ENCODE data around the gene COX6A1. TPM values are rescaled to one million over a fixed set of nuclear protein-coding genes. Genes with fewer than 3 reads are reported as not detected.

The COX6A1 gene
- total RNA-seq, 1 experiment from 2014 or later: 482 TPM

DNA sequence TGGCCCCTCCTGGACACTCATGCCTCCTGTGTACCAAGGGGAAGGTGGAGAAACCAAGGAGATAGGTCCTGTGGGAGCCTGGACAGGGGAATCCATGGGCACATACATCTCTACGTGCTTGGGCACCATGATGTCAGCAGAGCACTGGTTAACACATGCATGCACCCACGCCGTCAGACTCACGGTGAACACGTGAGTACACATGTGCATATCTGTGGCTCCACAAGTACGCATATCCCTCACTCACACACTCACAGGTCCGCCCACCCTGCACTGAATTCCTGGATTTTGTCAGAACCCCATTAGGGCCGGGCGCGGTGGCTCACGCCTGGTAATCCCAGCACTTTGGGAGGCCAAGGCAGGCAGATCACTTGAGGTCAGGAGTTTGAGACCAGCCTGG lies 29.1 kb upstream of the COX6A1 start:
- intact Hi-C loops (cut with micrococcal nuclease; ENCODE audit: unreplicated experiment): no loop called here
- BruUV-seq (replicated peaks): no TSS peak
- TF ChIP-seq, protein P1, sequence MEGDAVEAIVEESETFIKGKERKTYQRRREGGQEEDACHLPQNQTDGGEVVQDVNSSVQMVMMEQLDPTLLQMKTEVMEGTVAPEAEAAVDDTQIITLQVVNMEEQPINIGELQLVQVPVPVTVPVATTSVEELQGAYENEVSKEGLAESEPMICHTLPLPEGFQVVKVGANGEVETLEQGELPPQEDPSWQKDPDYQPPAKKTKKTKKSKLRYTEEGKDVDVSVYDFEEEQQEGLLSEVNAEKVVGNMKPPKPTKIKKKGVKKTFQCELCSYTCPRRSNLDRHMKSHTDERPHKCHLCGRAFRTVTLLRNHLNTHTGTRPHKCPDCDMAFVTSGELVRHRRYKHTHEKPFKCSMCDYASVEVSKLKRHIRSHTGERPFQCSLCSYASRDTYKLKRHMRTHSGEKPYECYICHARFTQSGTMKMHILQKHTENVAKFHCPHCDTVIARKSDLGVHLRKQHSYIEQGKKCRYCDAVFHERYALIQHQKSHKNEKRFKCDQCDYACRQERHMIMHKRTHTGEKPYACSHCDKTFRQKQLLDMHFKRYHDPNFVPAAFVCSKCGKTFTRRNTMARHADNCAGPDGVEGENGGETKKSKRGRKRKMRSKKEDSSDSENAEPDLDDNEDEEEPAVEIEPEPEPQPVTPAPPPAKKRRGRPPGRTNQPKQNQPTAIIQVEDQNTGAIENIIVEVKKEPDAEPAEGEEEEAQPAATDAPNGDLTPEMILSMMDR (IDR thresholded peaks at IDR 0.05; ENCODE audit: unreplicated experiment): no peak
- no peaks in the 10 kb centered on the region for H3K36me3 Mint-ChIP-seq (ENCODE audit: insufficient read depth, unreplicated experiment)
- CTCF ChIA-PET: no interaction called here
- DNase-seq: no peak
- H3K27ac Mint-ChIP-seq (ENCODE audit: unreplicated experiment): no peak overlapping the region
- H3K4me3 Mint-ChIP-seq (ENCODE audit: low read depth, unreplicated experiment): no peak overlapping the region
- no peaks in the 10 kb centered on the region for H3K4me1 Mint-ChIP-seq (ENCODE audit: low read depth, unreplicated experiment)
- H3K9me3 Mint-ChIP-seq (ENCODE audit: low read depth, unreplicated experiment): no peaks in the 10 kb centered on the region
- H3K27me3 Mint-ChIP-seq (ENCODE audit: unreplicated experiment): peaks cover 6% of the 10 kb centered on the region

DNA sequence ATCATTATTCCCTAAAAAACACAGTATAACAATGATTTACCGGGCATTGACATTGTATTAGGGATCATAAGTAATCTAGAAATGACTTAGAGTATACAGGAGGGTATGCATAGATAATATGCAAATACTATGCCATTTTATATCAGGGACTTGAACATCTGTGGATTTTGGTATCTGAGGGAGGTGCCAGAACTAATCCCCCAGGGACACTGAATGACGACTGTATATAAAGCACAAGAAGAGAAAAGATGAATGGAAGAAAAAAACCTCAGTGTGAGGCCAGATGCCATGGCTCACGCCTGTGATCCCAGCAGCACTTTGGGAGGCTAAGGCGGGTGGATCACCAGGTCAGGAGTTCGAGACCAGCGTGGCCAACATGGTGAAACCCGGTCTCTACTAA lies 25.5 kb upstream of the COX6A1 start:
- Mint-ChIP-seq H3K4me3 (ENCODE audit: low read depth, unreplicated experiment) (no peak overlapping the region), H3K9me3 (ENCODE audit: low read depth, unreplicated experiment) (no peaks in the 10 kb centered on the region), H3K27me3 (ENCODE audit: unreplicated experiment) (no peaks in the 10 kb centered on the region), H3K36me3 (ENCODE audit: insufficient read depth, unreplicated experiment) (no peaks in the 10 kb centered on the region), H3K4me1 (ENCODE audit: low read depth, unreplicated experiment) (no peaks in the 10 kb centered on the region), H3K27ac (ENCODE audit: unreplicated experiment) (no peak overlapping the region)
- CTCF ChIA-PET: no interaction called here
- no peak for DNase-seq
- intact Hi-C loops (cut with micrococcal nuclease; ENCODE audit: unreplicated experiment): no loop called here
- no TSS peak for BruUV-seq (replicated peaks)
- TF ChIP-seq, protein P1 (IDR thresholded peaks at IDR 0.05; ENCODE audit: unreplicated experiment): no peak

GRCh38 chr12:120413901-120414695 lies 23.8 kb upstream of the COX6A1 start:
- no peaks in the 10 kb centered on the region for H3K9me3 Mint-ChIP-seq (ENCODE audit: low read depth, unreplicated experiment)
- H3K27ac Mint-ChIP-seq (ENCODE audit: unreplicated experiment): no peak overlapping the region

GRCh38 chr12:120416490-120417216 lies 21.3 kb upstream of the COX6A1 start:
- H3K4me3 Mint-ChIP-seq (ENCODE audit: low read depth, unreplicated experiment): no peak overlapping the region
- no peaks in the 10 kb centered on the region for H3K36me3 Mint-ChIP-seq (ENCODE audit: insufficient read depth, unreplicated experiment)
- intact Hi-C loops (cut with micrococcal nuclease; ENCODE audit: unreplicated experiment): no loop called here
- TF ChIP-seq, protein P1 (IDR thresholded peaks at IDR 0.05; ENCODE audit: unreplicated experiment): no peak
- no peaks in the 10 kb centered on the region for H3K4me1 Mint-ChIP-seq (ENCODE audit: low read depth, unreplicated experiment)
- CTCF ChIA-PET: no interaction called here
- H3K9me3 Mint-ChIP-seq (ENCODE audit: low read depth, unreplicated experiment): no peaks in the 10 kb centered on the region
- no TSS peak for BruUV-seq (replicated peaks)
- DNase-seq: no peak
- H3K27me3 Mint-ChIP-seq (ENCODE audit: unreplicated experiment): peaks cover 6% of the 10 kb centered on the region
- H3K27ac Mint-ChIP-seq (ENCODE audit: unreplicated experiment): no peak overlapping the region

More at GRCh38 chr12:120413901-120414695, 23.8 kb upstream of the COX6A1 start:
- intact Hi-C loops (cut with micrococcal nuclease; ENCODE audit: unreplicated experiment): no loop called here
- Mint-ChIP-seq H3K27me3 (ENCODE audit: unreplicated experiment) (no peaks in the 10 kb centered on the region), H3K4me3 (ENCODE audit: low read depth, unreplicated experiment) (no peak overlapping the region), H3K36me3 (ENCODE audit: insufficient read depth, unreplicated experiment) (no peaks in the 10 kb centered on the region), H3K4me1 (ENCODE audit: low read depth, unreplicated experiment) (no peaks in the 10 kb centered on the region)
- no TSS peak for BruUV-seq (replicated peaks)
- DNase-seq: no peak
- TF ChIP-seq, protein P1 (IDR thresholded peaks at IDR 0.05; ENCODE audit: unreplicated experiment): no peak
- CTCF ChIA-PET: interaction anchor here (0.6 kb wide), 3 partner anchors 15 to 20 kb away, joined by 3 to 8 read pairs (median 6); no protein-coding TSS in a partner anchor
